Psoas muscle (tissue), 8 donors: Measurements from ENCODE around the gene SSTR5. TPM values are rescaled to one million over a fixed set of nuclear protein-coding genes. Genes with fewer than 3 reads are reported as not detected.

Experiments
- ATAC-seq, 4 donors: fragments of 200-7000 bp; cut with Tn5 transposase; one replicate each; pipeline ENCODE4 v1.9.1; 2020; ENCODE audit warnings: moderate library complexity in 3 of 4, mild to moderate bottlenecking in 2 of 4
- DNase-seq, 2 donors: peaks; one replicate each; pipeline ENCODE4 v3.0.0-alpha.2; 2020
- H3K27ac ChIP-seq: fragments of 200-600 bp; one replicate; pipeline ENCODE4 v1.8.0; 2022
- H3K27me3 ChIP-seq, 3 donors: fragments of 200-600 bp in 1 of 3; one replicate each; pipeline versions ENCODE4 v1.6.1 to v1.8.0; 2013 to 2022; ENCODE audit warnings: low read length in 2 of 3, mild to moderate bottlenecking in 2 of 3, moderate library complexity in 1 of 3; ENCODE audit not compliant: insufficient read depth in 3 of 3
- H3K36me3 ChIP-seq, 2 donors: fragments of 200-600 bp in 1 of 2; one replicate each; pipeline versions ENCODE4 v1.6.1 to v1.8.0; 2013 to 2022; ENCODE audit warnings: low read depth in 1 of 2, mild to moderate bottlenecking in 1 of 2, moderate library complexity in 1 of 2; ENCODE audit not compliant: insufficient read depth in 1 of 2
- H3K4me1 ChIP-seq: fragments of 200-600 bp; one replicate; pipeline ENCODE4 v1.8.0; 2022
- H3K4me3 ChIP-seq: fragments of 200-600 bp; one replicate; pipeline ENCODE4 v1.8.0; 2022; ENCODE audit warnings: mild to moderate bottlenecking
- H3K9me3 ChIP-seq: fragments of 200-600 bp; one replicate; pipeline ENCODE4 v1.8.0; 2022
- WGBS, 3 donors: extraction: QIAGEN DNeasy Blood & Tissue Kit; methylation state at CpG; one replicate each; pipeline versions ENCODE4 v1.1.6 to v1.1.7; 2013; 5-methylcytosine and 5-hydroxymethylcytosine counted together
- intact Hi-C, 2 donors: fragments of 100-400 bp; cut with DNase I; formaldehyde crosslinking; loops; one replicate each; pipeline versions ENCODE4 v1.11.0 to v1.14.2; 2022
- polyA plus RNA-seq, 3 donors: library from polyadenylated mRNA; stranded (reverse); fragments of 200-250 nt; gene quantifications; one replicate each; pipeline ENCODE4 v1.2.3, GENCODE V29; 2013
- total RNA-seq, 4 donors: library from RNA; stranded (reverse); fragmentation: NEBNext Ultra II Directional in 2 of 4; extraction: Animal tissue kit (Norgen Biotek cat#: 25700) in 2 of 4; gene quantifications; one replicate each; pipeline versions ENCODE4 v1.2.1 to v1.2.4, GENCODE V29; 2021 to 2023
- TF ChIP-seq, protein P1 (sequence below): fragments of 200-600 bp; IDR thresholded peaks from one replicate; pipeline ENCODE4 v1.8.0; 2022; ENCODE audit warnings: antibody characterized with exemption
- donor health status: healthy with polysubstance abuse.
- donor health status: DM: no; HTN: no; CAD: no; lungs with moderate emphysema.
- donor health status: Bipolar disorder and iron deficiency.
- donor health status: healthy.
- donor health status: DM: yes; HTN: yes; CAD: no.
- donor health status: DM: no; HTN: no; CAD: no.
- donor health status: DM: no; HTN: no; CAD: no.
- donor health status: DM: yes; HTN: yes; CAD: no.

The SSTR5 gene
- total and polyA plus RNA-seq, 7 donors, result 0.03 to 0.32 (median 0.08) TPM; not detected in 3

DNA sequence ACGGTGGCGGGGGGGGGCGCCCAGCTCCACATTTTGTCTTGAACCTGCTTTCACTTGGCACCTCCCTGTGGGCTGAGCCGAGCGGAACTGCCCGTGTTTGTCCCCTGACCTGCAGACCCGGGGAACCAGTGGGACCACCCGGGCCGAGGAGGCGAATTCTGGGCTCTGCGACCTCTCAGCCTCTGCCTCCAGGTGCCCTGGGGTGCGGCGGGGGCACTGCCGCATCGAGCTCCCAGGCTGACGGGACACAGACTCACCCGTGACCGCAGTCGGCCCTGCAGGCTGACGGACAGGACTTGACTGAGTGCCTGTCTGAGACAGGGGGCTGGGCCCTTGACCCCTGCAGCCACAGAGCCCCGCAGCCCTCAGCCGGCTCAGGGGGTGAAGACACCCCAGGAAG, 34.6 kb downstream of the SSTR5 start:
- intact Hi-C loops, result loop anchor here in 1 of 2 donors (1.0 kb wide), 1 partner anchor 87 kb away; no protein-coding TSS in a partner anchor
- TF ChIP-seq, protein P1, sequence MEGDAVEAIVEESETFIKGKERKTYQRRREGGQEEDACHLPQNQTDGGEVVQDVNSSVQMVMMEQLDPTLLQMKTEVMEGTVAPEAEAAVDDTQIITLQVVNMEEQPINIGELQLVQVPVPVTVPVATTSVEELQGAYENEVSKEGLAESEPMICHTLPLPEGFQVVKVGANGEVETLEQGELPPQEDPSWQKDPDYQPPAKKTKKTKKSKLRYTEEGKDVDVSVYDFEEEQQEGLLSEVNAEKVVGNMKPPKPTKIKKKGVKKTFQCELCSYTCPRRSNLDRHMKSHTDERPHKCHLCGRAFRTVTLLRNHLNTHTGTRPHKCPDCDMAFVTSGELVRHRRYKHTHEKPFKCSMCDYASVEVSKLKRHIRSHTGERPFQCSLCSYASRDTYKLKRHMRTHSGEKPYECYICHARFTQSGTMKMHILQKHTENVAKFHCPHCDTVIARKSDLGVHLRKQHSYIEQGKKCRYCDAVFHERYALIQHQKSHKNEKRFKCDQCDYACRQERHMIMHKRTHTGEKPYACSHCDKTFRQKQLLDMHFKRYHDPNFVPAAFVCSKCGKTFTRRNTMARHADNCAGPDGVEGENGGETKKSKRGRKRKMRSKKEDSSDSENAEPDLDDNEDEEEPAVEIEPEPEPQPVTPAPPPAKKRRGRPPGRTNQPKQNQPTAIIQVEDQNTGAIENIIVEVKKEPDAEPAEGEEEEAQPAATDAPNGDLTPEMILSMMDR, result no peak
- WGBS, 3 donors, result 69 to 78% (median 72%) methylated on average over 22 of the region's 22 CpGs

DNA sequence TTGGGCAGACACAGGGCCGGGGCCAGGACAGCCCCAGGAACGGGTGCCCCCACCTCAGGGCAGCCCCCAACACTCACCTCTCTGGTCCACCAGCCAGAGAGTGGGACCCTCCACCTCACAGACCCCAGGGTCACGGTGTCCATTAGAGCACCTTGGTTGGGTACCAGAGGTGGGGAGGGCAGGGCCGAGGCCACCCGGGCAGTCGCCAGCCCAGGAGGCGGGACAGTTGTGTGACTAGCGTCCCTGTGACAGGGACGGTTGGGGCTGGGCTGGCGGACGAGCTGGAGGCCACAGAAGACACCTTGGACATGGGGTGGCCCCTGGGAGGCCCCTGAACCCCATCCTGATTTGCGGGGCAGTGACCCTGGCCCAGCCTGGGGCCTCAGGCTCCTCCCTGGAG, 35.2 kb downstream of the SSTR5 start:
- no peak for ATAC-seq
- TF ChIP-seq, protein P1, result no peak
- Histone ChIP-seq H3K4me1 (no peaks in the 10 kb centered on the region), H3K27me3 (peaks cover 0 to 91% (median 13%) of the 10 kb centered on the region in 3 donors), H3K27ac (no peak overlapping the region), H3K9me3 (no peaks in the 10 kb centered on the region), H3K36me3 (no peaks in the 10 kb centered on the region), H3K4me3 (no peak overlapping the region)
- 67 to 80% (median 75%) methylated on average over 12 of the region's 12 CpGs for WGBS, 3 donors
- intact Hi-C loops, result loop anchor here in 1 of 2 donors (1.0 kb wide), 1 partner anchor 87 kb away; no protein-coding TSS in a partner anchor
- DNase-seq, result no peak

More for the DNA sequence above, 34.6 kb downstream of the SSTR5 start:
- DNase-seq (no peak), ATAC-seq (no peak)
- H3K9me3 ChIP-seq, result no peaks in the 10 kb centered on the region
- no peak overlapping the region for H3K4me3 ChIP-seq
- no peak overlapping the region for H3K27ac ChIP-seq
- H3K4me1 ChIP-seq, result no peaks in the 10 kb centered on the region
- no peaks in the 10 kb centered on the region for H3K36me3 ChIP-seq
- peaks cover 0 to 85% (median 11%) of the 10 kb centered on the region in 3 donors for H3K27me3 ChIP-seq

DNA sequence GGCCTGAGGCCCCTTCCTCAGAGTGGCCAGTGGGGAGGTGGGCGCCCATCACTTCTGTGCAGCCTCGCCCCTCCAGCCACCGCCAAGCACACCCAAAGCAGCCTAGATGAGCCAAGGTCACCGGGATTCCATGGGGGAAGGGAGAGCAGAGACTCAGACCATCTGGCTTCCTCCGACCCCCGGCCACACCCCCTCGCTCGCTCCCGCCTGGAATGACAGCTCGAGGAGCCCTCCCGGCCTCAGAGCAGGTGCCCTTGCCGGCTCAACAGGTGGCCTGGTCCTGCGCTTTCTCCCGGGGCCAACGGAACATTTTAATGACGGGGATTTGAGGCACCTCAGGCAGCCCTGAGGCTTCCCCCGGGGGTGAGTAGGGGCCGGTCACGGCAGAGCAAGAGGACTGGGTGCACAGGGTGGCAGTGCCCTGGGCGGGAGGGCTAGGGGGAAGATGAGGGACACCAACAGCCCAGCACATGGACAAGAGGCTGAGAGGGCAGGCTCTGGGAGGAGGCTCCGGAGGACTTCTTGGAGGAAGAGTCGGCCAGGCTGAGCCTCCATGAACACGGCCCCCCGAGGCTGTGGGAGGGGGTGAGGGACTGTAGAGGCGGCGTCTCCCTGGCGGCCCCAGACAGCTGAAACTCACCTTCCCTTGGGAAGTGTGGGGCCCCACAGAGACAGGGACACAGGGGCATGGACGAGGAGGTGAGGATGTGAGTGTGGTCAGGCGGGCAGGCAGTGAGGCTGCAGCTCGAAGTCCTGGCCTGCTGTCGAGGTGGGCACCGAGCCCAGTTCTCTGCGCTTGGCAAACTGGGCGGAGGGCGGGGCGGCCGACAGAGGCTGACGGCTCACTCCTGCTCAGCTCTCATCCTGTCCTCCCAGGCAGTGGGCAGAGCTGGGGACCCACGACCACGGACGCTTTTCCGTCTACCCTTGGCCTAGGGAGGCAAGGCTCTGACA, 36.0 kb downstream of the SSTR5 start:
- Histone ChIP-seq H3K36me3 (no peaks in the 10 kb centered on the region), H3K27ac (no peak overlapping the region), H3K4me3 (no peak overlapping the region), H3K4me1 (no peaks in the 10 kb centered on the region), H3K9me3 (no peaks in the 10 kb centered on the region), H3K27me3 (peaks cover 0 to 88% (median 13%) of the 10 kb centered on the region in 3 donors)
- intact Hi-C loops, result no loop called here
- TF ChIP-seq, protein P1, result no peak
- ATAC-seq (peak in 3 of 4 donors; percentile 54 to 59 (median 55)), DNase-seq (peak; percentile 50 to 68)
- 18 to 20% (median 18%) methylated on average over 34 to 42 of the region's 42 CpGs for WGBS, 3 donors

DNA sequence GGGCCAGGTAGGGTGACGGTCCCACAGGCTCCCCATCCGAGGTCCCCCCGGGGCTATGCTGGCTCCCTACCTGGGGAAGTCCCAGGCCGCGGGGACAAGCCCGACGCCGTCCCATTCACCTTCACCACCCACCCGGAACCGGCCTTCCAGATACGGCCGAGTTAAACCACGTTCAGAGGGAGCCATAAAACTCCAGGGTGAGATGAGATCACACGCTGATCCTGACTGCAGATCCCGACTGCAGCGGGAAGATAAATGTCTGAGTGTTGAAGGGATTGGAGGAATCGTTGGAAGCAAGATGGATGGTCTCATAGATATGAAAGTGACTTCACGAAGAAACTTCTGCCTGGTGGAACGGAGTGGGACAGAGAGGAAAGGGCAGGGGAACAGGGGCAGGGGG, 37.1 kb downstream of the SSTR5 start:
- H3K4me3 ChIP-seq, result no peak overlapping the region
- ATAC-seq (no peak), DNase-seq (no peak)
- TF ChIP-seq, protein P1, result no peak
- no peaks in the 10 kb centered on the region for H3K36me3 ChIP-seq
- WGBS, 3 donors, result 46 to 53% (median 46%) methylated on average over 19 of the region's 19 CpGs
- no peaks in the 10 kb centered on the region for H3K4me1 ChIP-seq
- no peak overlapping the region for H3K27ac ChIP-seq
- intact Hi-C loops, result no loop called here
- peaks cover 0 to 85% (median 14%) of the 10 kb centered on the region in 3 donors for H3K27me3 ChIP-seq
- no peaks in the 10 kb centered on the region for H3K9me3 ChIP-seq
